GM10266 (cell line): ENCODE data around the gene ABHD5.

ENCODE experiments used
- DNase-seq: peaks from one replicate; pipeline ENCODE4 v3.0.0; 2012; ENCODE audit errors: extremely low spot score
- TF ChIP-seq, protein P1 (sequence below): IDR thresholded peaks from 2 replicates; pipeline ENCODE4 v1.5.1; 2012; ENCODE audit warnings: mild to moderate bottlenecking, low read depth; ENCODE audit not compliant: control insufficient read depth, insufficient read depth; ENCODE audit errors: missing control alignments

Gene ABHD5

GRCh38 chr3:43684944-43685343, 5.8 kb upstream of the ABHD5 start:
- DNase-seq = no peak
- TF ChIP-seq, protein P1, sequence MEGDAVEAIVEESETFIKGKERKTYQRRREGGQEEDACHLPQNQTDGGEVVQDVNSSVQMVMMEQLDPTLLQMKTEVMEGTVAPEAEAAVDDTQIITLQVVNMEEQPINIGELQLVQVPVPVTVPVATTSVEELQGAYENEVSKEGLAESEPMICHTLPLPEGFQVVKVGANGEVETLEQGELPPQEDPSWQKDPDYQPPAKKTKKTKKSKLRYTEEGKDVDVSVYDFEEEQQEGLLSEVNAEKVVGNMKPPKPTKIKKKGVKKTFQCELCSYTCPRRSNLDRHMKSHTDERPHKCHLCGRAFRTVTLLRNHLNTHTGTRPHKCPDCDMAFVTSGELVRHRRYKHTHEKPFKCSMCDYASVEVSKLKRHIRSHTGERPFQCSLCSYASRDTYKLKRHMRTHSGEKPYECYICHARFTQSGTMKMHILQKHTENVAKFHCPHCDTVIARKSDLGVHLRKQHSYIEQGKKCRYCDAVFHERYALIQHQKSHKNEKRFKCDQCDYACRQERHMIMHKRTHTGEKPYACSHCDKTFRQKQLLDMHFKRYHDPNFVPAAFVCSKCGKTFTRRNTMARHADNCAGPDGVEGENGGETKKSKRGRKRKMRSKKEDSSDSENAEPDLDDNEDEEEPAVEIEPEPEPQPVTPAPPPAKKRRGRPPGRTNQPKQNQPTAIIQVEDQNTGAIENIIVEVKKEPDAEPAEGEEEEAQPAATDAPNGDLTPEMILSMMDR = no peak

- TF ChIP-seq, protein P1 = no peak
- no peak for DNase-seq
Measured at GRCh38 chr3:43685921-43686320, 4.8 kb upstream of the ABHD5 start.

- TF ChIP-seq, protein P1 = no peak
- no peak for DNase-seq
Measured at GRCh38 chr3:43686333-43686699, 4.4 kb upstream of the ABHD5 start.

DNA sequence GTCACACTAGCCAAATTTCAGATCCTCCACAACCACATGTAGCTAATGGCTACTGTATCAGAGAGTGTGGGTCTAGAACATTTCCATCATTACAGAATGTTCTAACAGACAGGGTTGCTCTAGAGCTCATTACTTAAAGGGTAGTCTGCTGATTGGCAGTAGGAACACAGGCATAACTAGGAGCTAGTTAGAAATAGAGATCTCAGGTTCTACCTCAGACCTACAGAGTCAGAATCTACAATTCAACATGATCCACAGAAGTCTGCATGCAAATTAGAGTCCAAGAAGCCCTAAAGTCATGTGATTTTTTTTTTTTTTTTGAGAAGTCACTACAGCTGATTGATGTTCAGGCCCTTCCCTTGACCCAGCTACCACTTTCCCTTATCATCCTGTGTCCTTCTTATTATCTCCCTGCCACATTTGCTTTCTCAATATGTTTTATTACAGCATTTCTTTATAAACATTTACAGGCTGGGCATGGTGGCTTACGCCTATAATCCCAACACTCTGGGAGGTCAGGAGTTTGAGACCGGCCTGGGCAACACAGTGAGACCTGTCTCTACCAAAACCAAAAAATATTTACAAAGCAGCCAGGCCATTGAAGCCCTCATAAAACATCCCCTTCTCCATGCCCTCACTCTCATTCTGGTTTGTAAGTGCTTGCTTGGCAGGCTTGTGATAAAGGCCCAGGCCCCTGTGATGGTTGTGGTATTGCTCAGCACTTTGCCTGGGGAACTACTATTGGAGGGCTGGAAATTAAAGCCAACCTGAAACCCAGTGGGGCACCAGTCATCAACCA, 3.8 kb upstream of the ABHD5 start:
- DNase-seq = no peak
- TF ChIP-seq, protein P1 = no peak

DNA sequence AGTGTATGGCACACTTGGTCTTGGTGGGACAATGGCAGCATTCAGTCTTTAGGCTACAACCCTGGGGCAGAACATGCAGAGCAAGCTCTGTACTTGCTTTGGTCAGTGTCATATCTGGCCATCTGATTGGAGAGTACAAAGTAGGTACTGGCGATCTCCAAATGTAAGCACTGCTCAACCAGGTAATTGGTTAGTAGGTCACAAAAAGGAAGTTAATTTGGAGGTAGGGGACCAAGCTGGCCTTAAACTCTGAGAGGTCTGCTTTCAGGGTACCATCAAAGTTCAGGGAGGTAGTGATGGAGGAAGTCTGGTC, 3.3 kb upstream of the ABHD5 start:
- no peak for DNase-seq
- TF ChIP-seq, protein P1 = no peak

GRCh38 chr3:43688245-43688650, 2.5 kb upstream of the ABHD5 start:
- DNase-seq = no peak
- TF ChIP-seq, protein P1 = no peak

DNA sequence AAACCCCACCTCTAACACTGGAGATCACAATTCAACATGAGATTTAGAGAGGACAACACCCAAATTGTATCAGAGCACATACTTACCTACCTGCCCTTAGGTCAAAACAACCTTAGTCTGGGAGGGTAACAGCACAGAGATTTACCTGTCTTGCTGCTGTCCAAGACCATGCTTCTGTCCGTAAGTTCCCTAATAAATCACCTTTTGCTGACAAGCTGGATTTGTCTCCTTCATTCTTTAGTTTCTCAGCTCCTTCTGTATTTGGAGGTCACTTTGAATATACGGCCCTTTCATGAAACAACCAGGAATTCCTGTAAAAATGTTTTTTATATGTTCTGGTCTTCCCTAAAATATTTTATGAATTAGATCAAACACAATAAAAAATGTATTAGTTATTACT, 1.6 kb upstream of the ABHD5 start:
- DNase-seq = no peak
- TF ChIP-seq, protein P1 = no peak
